GM15510 (cell line): ENCODE measurements around the gene ACBD6.

Source experiments
- POLR2A ChIP-seq: IDR thresholded peaks from 3 replicates; pipeline ENCODE4 v1.6.1; 2011; ENCODE audit warnings: borderline replicate concordance; ENCODE audit not compliant: insufficient read length; ENCODE audit errors: extremely low read depth

Gene ACBD6

GRCh38 chr1:180510882-180511281, 8.5 kb upstream of the ACBD6 start:
- TF ChIP-seq POLR2A: no peak

- no peak for TF ChIP-seq POLR2A
These were observed 6.3 kb upstream of the ACBD6 start for GRCh38 chr1:180508725-180509097.

GRCh38 chr1:180507795-180508724, 5.7 kb upstream of the ACBD6 start:
- no peak for TF ChIP-seq POLR2A

GRCh38 chr1:180505732-180506335, 3.5 kb upstream of the ACBD6 start:
- no peak for TF ChIP-seq POLR2A

- TF ChIP-seq POLR2A: no peak
These were observed 1.8 kb upstream of the ACBD6 start for GRCh38 chr1:180504186-180504585.

- no peak for TF ChIP-seq POLR2A
These were observed 994 bp upstream of the ACBD6 start for GRCh38 chr1:180503280-180503862.

- TF ChIP-seq POLR2A: no peak
These were observed 464 bp downstream of the ACBD6 start for GRCh38 chr1:180501865-180502360.

GRCh38 chr1:180500689-180501088, 1.7 kb downstream of the ACBD6 start:
- TF ChIP-seq POLR2A: no peak

- TF ChIP-seq POLR2A: no peak
These were observed 3.8 kb downstream of the ACBD6 start for GRCh38 chr1:180498594-180498993.

GRCh38 chr1:180497826-180498225, 4.6 kb downstream of the ACBD6 start:
- TF ChIP-seq POLR2A: no peak

- no peak for TF ChIP-seq POLR2A
These were observed 8.0 kb downstream of the ACBD6 start for GRCh38 chr1:180494370-180494769.

- no peak for TF ChIP-seq POLR2A
These were observed 12.4 kb downstream of the ACBD6 start for GRCh38 chr1:180489976-180490375.

GRCh38 chr1:180489313-180489712, 13.1 kb downstream of the ACBD6 start:
- no peak for TF ChIP-seq POLR2A

GRCh38 chr1:180488661-180489060, 13.7 kb downstream of the ACBD6 start:
- TF ChIP-seq POLR2A: no peak

GRCh38 chr1:180486092-180486491, 16.3 kb downstream of the ACBD6 start:
- no peak for TF ChIP-seq POLR2A

- TF ChIP-seq POLR2A: no peak
These were observed 17.9 kb downstream of the ACBD6 start for GRCh38 chr1:180484490-180484889.

GRCh38 chr1:180482425-180483275, 19.7 kb downstream of the ACBD6 start:
- no peak for TF ChIP-seq POLR2A
